ENCODE measurements around the gene TLR2.

TLR2 gene

DNA sequence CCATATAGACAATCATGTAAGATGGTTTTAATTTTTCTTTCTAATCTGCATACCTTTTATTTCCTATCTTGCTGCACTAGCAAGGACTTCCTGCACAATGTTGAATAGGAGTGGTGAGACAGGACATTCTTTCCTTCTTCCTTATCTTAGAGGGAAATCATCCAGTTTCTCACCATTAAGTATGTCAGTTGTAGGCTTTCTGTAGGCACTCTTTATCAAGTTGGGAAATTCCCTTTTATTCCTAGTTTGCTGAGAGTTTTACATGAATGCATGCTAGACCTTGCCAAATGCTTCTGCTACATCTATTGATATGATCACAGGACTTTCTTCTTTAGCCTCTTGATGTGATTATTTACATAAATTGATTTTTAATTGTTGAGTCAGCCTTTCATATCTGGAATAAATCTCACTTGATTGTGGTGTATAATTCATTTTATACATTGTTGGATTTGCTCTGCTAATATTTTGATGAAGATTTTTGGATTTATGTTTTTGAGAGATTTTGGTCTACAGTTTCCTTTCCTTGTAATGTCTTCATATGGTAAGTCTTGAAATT lies 51.9 kb downstream of the TLR2 start:
- DNase-seq = no peak

DNA sequence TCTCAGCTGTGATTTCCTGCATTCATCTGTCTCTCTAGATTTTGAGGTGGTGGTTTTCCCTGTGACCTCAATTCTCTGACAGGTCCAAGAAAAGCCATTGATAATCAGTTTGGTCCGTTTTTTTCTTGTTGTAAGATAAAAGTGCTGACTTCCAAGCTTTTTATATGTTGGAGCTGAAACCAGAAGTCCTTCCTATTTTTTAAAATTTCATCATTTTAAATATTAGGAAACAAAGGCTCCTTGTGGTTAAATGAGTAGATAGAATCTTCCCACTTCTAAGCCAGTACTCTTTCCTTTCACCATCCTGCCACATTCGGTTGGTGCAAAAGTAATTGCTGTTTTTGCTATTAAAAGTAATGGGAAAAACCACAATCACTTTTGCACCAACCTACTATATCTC lies 57.5 kb downstream of the TLR2 start:
- no peak for DNase-seq

DNA sequence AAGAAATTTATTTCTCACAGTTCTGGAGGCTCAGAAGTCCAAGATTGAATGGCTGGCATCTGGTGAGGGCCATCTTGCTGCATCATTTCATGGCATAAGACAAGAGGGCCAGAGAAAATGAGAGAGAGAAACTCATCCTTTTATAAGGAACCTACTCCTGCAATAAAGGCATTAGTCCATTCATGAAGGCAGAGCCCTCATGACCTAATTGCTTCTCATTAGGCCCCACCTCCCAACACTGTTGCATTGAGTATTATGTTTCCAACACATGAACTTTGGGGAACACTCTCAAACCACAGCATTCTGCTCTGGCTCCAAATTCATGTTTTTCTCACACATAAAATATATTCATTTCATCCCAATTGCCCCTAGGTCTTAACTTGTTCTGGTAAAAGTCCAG lies 61.6 kb downstream of the TLR2 start:
- DNase-seq = no peak

DNA sequence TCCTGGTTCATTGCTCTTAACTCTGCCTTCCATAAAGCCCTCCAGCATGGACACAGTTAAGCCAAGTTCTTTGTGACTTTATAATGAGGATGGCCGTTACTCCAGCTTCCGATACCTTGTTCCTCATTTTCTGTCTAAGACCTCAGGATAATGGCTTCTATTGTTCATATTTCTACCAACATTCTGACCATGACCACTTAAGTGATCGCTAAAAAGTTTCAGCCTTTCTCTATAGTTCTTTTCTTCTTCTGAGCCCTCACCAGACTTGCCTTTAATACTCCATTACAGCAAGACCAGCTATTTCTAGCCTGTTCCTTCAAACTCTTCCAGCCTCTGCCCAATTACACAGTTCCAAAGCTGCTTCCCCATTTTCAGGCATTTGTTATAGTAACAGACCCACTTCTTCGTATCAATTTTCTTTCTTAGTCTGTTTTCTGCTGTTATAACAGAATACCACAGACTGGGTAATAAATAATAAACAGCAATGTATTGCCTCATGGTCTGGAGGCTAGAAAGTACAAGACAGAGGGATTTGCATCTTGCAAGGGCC lies 63.4 kb downstream of the TLR2 start:
- DNase-seq = no peak

DNA sequence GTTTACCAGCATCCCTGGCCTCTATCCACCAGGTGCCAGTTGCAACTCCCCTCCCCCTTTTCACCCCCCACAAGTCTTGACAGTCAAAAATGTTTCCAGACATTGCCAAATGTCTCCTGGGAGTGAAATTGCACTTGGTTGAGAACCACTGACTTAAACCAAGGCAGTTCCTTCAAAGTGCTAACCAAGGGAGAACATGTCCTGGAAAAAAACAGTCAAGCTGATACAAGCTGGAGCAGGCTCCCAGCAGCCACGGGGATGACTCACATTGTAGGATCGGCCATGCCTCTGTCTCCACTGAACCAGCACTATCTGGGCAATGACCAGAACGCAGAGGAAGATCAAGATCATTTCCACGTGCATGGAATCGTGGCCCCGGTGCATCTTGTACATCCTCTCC lies 64.3 kb downstream of the TLR2 start:
- DNase-seq = no peak

DNA sequence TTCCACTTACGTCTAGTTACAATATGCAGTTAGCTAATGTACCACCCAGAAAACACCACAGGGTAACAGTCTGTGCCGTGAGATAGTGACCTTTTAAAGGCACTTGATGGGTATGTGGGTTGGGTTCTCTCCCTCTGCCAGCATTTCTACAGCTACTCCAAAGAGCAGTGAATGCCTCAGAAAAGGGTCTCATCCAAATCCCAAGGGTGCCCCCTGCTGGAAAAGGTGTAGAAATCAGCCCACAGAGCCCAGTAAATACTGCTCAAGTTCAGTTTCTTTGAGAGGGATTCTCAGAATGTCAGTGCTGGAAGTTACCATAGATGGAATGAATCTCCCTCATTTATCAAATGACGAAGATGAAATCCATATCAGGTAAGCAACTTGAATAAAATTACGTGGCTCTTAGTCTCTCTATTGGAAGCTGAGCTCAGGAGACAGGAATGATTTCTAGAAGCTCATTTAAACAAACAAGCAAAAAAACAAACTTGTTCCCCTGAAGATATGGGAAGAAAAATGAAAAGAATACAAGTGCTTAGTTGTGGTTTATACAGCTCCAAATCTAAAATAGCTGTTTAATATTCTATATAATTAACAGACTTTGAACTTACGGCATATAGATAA lies 66.2 kb downstream of the TLR2 start:
- peak; percentile 47 for DNase-seq

DNA sequence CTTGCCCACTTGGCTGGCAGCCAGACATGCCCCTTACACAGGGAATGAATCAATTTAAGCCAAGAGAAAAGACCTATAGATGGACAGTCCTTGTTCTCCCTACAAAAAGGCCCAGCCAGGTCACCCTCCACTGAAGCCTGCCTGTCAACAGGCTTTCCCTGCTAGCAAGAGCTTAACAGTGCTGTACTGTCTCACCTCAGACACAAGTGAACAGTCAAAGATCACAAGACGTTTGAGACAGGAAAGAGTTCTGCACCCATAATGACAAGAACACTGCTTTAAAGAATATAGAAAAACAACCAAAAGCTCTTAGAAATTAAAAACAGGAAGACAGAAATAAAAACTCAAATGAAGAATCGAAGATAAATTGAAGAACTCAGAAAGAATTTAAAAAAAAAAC lies 71.1 kb downstream of the TLR2 start:
- DNase-seq = no peak
